Left ventricle myocardium inferior (tissue), 1 donor: ENCODE results near the gene PLXND1. TPM values are rescaled to one million over a fixed set of nuclear protein-coding genes. Genes with fewer than 3 reads are reported as not detected.
A peak's percentile ranks its signal among the peaks of the same experiment; 100 is the strongest.

ENCODE experiments used
- DNase-seq: peaks from one replicate; pipeline ENCODE4 v3.0.0-alpha.2; 2020
- H3K27ac ChIP-seq: fragments of 200-600 bp; replicated peaks from 2 replicates; pipeline ENCODE4 v1.8.0; 2021
- H3K27me3 ChIP-seq: fragments of 200-600 bp; 2 replicates; pipeline ENCODE4 v1.8.0; 2021; ENCODE audit warnings: low read depth
- H3K36me3 ChIP-seq: fragments of 200-600 bp; 2 replicates; pipeline ENCODE4 v1.8.0; 2021
- H3K4me1 ChIP-seq: fragments of 200-600 bp; 2 replicates; pipeline ENCODE4 v1.8.0; 2021
- H3K4me3 ChIP-seq: fragments of 200-600 bp; 2 replicates; pipeline ENCODE4 v1.8.0; 2021; ENCODE audit warnings: mild to moderate bottlenecking, moderate library complexity
- H3K9me3 ChIP-seq: fragments of 200-600 bp; replicated peaks from 2 replicates; pipeline ENCODE4 v1.8.0; 2021
- CTCF ChIP-seq: fragments of 200-600 bp; IDR thresholded peaks from 2 replicates; pipeline ENCODE4 v1.8.0; 2021; ENCODE audit warnings: antibody characterized with exemption, mild to moderate bottlenecking, borderline replicate concordance
- intact Hi-C: fragments of 100-400 bp; cut with micrococcal nuclease; formaldehyde crosslinking; loops from one replicate; pipeline ENCODE4 v1.11.0; 2022
- total RNA-seq: library from RNA; stranded (reverse); fragmentation: NEBNext Ultra II Directional; extraction: Animal tissue kit (Norgen Biotek cat#: 25700); gene quantifications from one replicate; pipeline ENCODE4 v1.2.1, GENCODE V29; 2021
- donor health status: DM: no; HTN: yes; CAD: no; lungs with severe emphysema.

The PLXND1 gene
- total RNA-seq, 1 donor from 2014 or later: 45.5 TPM

GRCh38 chr3:129593595-129594339 is 12.7 kb downstream of the PLXND1 start:
- H3K9me3 ChIP-seq: no peaks in the 10 kb centered on the region
- peaks cover 98% of the 10 kb centered on the region for H3K4me1 ChIP-seq
- intact Hi-C loops: no loop called here
- no peak for DNase-seq
- peak overlapping the region; percentile 96 for H3K27ac ChIP-seq
- no peak for TF ChIP-seq CTCF
- H3K27me3 ChIP-seq: no peaks in the 10 kb centered on the region
- peaks cover 1% of the 10 kb centered on the region for H3K36me3 ChIP-seq
- peak overlapping the region; percentile 49 for H3K4me3 ChIP-seq

GRCh38 chr3:129593230-129593594 is 13.3 kb downstream of the PLXND1 start:
- no peak for DNase-seq
- Histone ChIP-seq H3K36me3 (peaks cover 6% of the 10 kb centered on the region), H3K27ac (peak overlapping the region; percentile 96), H3K9me3 (no peaks in the 10 kb centered on the region), H3K27me3 (no peaks in the 10 kb centered on the region), H3K4me1 (peaks cover 98% of the 10 kb centered on the region), H3K4me3 (peak overlapping the region; percentile 49)
- intact Hi-C loops: no loop called here
- no peak for TF ChIP-seq CTCF

- Histone ChIP-seq H3K4me1 (peaks cover 98% of the 10 kb centered on the region), H3K27ac (peak overlapping the region; percentile 96), H3K9me3 (no peaks in the 10 kb centered on the region), H3K27me3 (no peaks in the 10 kb centered on the region), H3K36me3 (peaks cover 8% of the 10 kb centered on the region), H3K4me3 (peak overlapping the region; percentile 49)
- no peak for TF ChIP-seq CTCF
- intact Hi-C loops: no loop called here
- DNase-seq: peak; percentile 85
Observed at GRCh38 chr3:129592381-129593131, 13.9 kb downstream of the PLXND1 start.

GRCh38 chr3:129591932-129592331 is 14.5 kb downstream of the PLXND1 start:
- no peak for DNase-seq
- Histone ChIP-seq H3K4me1 (peaks cover 98% of the 10 kb centered on the region), H3K36me3 (peaks cover 10% of the 10 kb centered on the region), H3K4me3 (peak overlapping the region; percentile 49), H3K9me3 (no peaks in the 10 kb centered on the region), H3K27me3 (no peaks in the 10 kb centered on the region), H3K27ac (peak overlapping the region; percentile 96)
- intact Hi-C loops: no loop called here
- no peak for TF ChIP-seq CTCF

- no peak for TF ChIP-seq CTCF
- DNase-seq: no peak
- Histone ChIP-seq H3K36me3 (peaks cover 27% of the 10 kb centered on the region), H3K4me1 (peaks cover 92% of the 10 kb centered on the region), H3K27me3 (no peaks in the 10 kb centered on the region), H3K4me3 (peak overlapping the region; percentile 27), H3K27ac (peak overlapping the region; percentile 96), H3K9me3 (no peaks in the 10 kb centered on the region)
- intact Hi-C loops: no loop called here
Observed at GRCh38 chr3:129590215-129590614, 16.3 kb downstream of the PLXND1 start.
